Smooth muscle cell (in vitro differentiated cells): Measurements from ENCODE around the gene AFF2. TPM values are rescaled to one million over a fixed set of nuclear protein-coding genes. Genes with fewer than 3 reads are reported as not detected.

Source experiments
- DNase-seq: peaks from one replicate; lab custom pipeline; 2025; ENCODE audit not compliant: unreplicated experiment; lab: John Stamatoyannopoulos, UW
- H2AFZ ChIP-seq: fragments of 200-600 bp; sonication (generic); 2 replicates; pipeline ENCODE4 v1.6.0; 2016; ENCODE audit warnings: antibody characterized with exemption, low read depth, mild to moderate bottlenecking
- H3F3A ChIP-seq: fragments of 200-600 bp; sonication (generic); 2 replicates; pipeline ENCODE4 v1.6.0; 2017; ENCODE audit warnings: antibody characterized with exemption, low read depth
- H3K27ac ChIP-seq: fragments of 200-600 bp; sonication (generic); 2 replicates; pipeline ENCODE4 v1.5.1; 2016; ENCODE audit warnings: low read depth, mild to moderate bottlenecking
- H3K27me3 ChIP-seq: fragments of 200-600 bp; sonication (generic); 2 replicates; pipeline ENCODE4 v1.6.1; 2016; ENCODE audit warnings: low read depth, mild to moderate bottlenecking
- H3K36me3 ChIP-seq: fragments of 200-600 bp; sonication (generic); 2 replicates; pipeline ENCODE4 v1.5.1; 2016; ENCODE audit warnings: low read depth
- H3K4me1 ChIP-seq: fragments of 200-600 bp; sonication (generic); 2 replicates; pipeline ENCODE4 v1.5.1; 2016; ENCODE audit warnings: low read depth
- H3K4me2 ChIP-seq: fragments of 200-600 bp; sonication (generic); 2 replicates; pipeline ENCODE4 v1.6.0; 2016; ENCODE audit warnings: mild to moderate bottlenecking
- H3K4me3 ChIP-seq: fragments of 200-600 bp; sonication (generic); 2 replicates; pipeline ENCODE4 v1.5.1; 2016; ENCODE audit warnings: mild to moderate bottlenecking
- H3K79me2 ChIP-seq: fragments of 200-600 bp; sonication (generic); 2 replicates; pipeline ENCODE4 v1.6.0; 2016; ENCODE audit warnings: low read depth, mild to moderate bottlenecking
- H3K9ac ChIP-seq: fragments of 200-600 bp; sonication (generic); 2 replicates; pipeline ENCODE4 v1.6.0; 2016; ENCODE audit warnings: low read depth
- H3K9me3 ChIP-seq: fragments of 200-600 bp; sonication (generic); replicated peaks from 2 replicates; pipeline ENCODE4 v1.5.1; 2016; ENCODE audit warnings: low read depth
- H4K20me1 ChIP-seq: fragments of 200-600 bp; sonication (generic); 2 replicates; pipeline ENCODE4 v1.6.0; 2016; ENCODE audit warnings: low read depth
- WGBS: methylation state at CpG from one replicate; pipeline ENCODE4 v1.1.7; 2016; ENCODE audit warnings: low lambda C conversion rate; 5-methylcytosine and 5-hydroxymethylcytosine counted together
- polyA plus RNA-seq: library from polyadenylated mRNA; unstranded; fragments of >200 nt; fragmentation: Nextera tagmentation; extraction: Ambion mirVana; gene quantifications from 2 replicates; pipeline ENCODE4 v1.2.1, GENCODE V29; 2016
- total RNA-seq: library from RNA; depleted of rRNA; stranded (reverse); fragments of >200 nt; gene quantifications from 2 replicates; pipeline ENCODE4 v1.2.3, GENCODE V29; 2014
- TF ChIP-seq, protein P1 (sequence below): fragments of 200-600 bp; sonication (generic); IDR thresholded peaks from 2 replicates; pipeline ENCODE4 v1.5.1; 2017; ENCODE audit warnings: borderline replicate concordance, mild to moderate bottlenecking, antibody characterized with exemption; ENCODE audit not compliant: insufficient read depth, poor library complexity, severe bottlenecking

Gene AFF2
- total and polyA plus RNA-seq, 2 experiments from 2014 or later, result 0.57 to 3.6 TPM

DNA sequence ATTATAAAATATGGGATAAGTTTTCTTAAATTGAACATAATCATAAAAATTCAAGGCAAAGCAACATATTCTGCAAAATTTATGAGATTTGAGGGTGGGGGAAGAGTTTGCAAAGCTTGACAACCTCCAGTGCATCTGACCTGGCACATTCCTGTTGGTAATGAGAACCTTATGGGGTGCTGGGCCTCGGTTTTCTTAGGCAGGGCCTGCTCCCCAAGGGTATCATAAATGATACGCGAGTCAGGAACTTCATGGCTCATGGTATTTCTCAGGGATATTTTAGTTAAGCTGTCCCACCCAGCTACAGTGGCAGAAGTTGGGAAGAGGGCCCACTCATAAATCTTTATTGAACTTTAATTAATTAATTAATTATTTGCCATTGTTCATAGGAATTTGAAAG lies 13.2 kb downstream of the AFF2 start:
- no peaks in the 10 kb centered on the region for H4K20me1 ChIP-seq
- no peak overlapping the region for H3K4me2 ChIP-seq
- H3K27ac ChIP-seq, result no peak overlapping the region
- 69% methylated on average over 3 of the region's 3 CpGs for WGBS
- no peak for DNase-seq
- H3K27me3 ChIP-seq, result no peaks in the 10 kb centered on the region
- no peaks in the 10 kb centered on the region for H3K4me1 ChIP-seq
- no peaks in the 10 kb centered on the region for H3K79me2 ChIP-seq
- H3F3A ChIP-seq, result no peaks in the 10 kb centered on the region
- H2AFZ ChIP-seq, result no peak overlapping the region
- TF ChIP-seq, protein P1, sequence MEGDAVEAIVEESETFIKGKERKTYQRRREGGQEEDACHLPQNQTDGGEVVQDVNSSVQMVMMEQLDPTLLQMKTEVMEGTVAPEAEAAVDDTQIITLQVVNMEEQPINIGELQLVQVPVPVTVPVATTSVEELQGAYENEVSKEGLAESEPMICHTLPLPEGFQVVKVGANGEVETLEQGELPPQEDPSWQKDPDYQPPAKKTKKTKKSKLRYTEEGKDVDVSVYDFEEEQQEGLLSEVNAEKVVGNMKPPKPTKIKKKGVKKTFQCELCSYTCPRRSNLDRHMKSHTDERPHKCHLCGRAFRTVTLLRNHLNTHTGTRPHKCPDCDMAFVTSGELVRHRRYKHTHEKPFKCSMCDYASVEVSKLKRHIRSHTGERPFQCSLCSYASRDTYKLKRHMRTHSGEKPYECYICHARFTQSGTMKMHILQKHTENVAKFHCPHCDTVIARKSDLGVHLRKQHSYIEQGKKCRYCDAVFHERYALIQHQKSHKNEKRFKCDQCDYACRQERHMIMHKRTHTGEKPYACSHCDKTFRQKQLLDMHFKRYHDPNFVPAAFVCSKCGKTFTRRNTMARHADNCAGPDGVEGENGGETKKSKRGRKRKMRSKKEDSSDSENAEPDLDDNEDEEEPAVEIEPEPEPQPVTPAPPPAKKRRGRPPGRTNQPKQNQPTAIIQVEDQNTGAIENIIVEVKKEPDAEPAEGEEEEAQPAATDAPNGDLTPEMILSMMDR, result no peak
- no peaks in the 10 kb centered on the region for H3K9me3 ChIP-seq
- no peaks in the 10 kb centered on the region for H3K36me3 ChIP-seq
- H3K4me3 ChIP-seq, result no peak overlapping the region
- no peak overlapping the region for H3K9ac ChIP-seq

DNA sequence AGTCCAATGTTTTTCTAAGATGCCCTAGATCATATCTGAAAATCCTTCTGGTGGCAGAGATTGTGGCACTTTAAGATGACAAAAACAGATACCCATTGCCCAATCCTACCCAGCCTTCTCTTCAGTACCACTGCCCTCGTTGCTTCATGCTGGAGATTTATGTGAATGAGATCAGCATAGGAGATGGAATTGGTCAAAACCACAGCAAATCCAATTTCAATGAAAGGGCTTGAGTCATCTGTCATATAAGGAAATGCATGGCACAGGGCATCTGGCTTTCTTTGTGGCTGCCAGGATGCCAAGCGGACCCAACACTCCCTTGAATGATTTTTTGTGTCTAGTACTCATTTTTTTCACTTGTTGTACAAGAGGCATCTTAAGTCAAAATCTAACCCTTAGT lies 16.8 kb downstream of the AFF2 start:
- Histone ChIP-seq H3K36me3 (no peaks in the 10 kb centered on the region), H3K27ac (no peak overlapping the region), H3K4me2 (no peak overlapping the region), H3K4me3 (no peak overlapping the region), H4K20me1 (no peaks in the 10 kb centered on the region), H3K4me1 (no peaks in the 10 kb centered on the region), H3F3A (no peaks in the 10 kb centered on the region), H3K79me2 (no peaks in the 10 kb centered on the region), H3K27me3 (no peaks in the 10 kb centered on the region), H3K9ac (no peak overlapping the region), H2AFZ (no peak overlapping the region), H3K9me3 (no peaks in the 10 kb centered on the region)
- TF ChIP-seq, protein P1, result no peak
- DNase-seq, result no peak
- WGBS, result 32% methylated on average over 2 of the region's 2 CpGs

DNA sequence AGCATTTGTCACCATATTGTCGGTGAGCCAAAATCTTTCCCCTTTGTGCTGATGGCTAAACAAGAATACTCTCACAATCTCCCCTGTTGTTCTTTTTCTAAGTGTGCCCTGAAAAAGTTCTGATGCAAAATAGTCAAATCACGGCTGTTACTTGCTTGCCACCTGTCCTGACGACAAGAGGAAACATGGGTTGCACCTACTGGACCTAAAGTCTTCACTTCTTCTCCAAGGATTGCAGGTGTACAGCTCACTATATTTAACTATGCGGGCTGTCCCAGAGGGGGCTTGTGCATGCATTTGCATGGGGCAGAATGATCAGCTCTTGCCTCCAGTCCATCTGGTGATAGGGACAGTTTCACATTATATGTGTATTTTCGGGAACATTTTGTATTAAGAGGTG lies 21.6 kb downstream of the AFF2 start:
- Histone ChIP-seq H3F3A (no peaks in the 10 kb centered on the region), H3K27me3 (no peaks in the 10 kb centered on the region), H4K20me1 (no peaks in the 10 kb centered on the region), H3K4me2 (no peak overlapping the region), H2AFZ (no peak overlapping the region), H3K27ac (no peak overlapping the region), H3K9ac (no peak overlapping the region), H3K4me1 (no peaks in the 10 kb centered on the region), H3K9me3 (no peaks in the 10 kb centered on the region), H3K79me2 (no peaks in the 10 kb centered on the region), H3K36me3 (no peaks in the 10 kb centered on the region), H3K4me3 (no peak overlapping the region)
- 79% methylated on average over 5 of the region's 5 CpGs for WGBS
- DNase-seq, result no peak
- TF ChIP-seq, protein P1, result no peak

DNA sequence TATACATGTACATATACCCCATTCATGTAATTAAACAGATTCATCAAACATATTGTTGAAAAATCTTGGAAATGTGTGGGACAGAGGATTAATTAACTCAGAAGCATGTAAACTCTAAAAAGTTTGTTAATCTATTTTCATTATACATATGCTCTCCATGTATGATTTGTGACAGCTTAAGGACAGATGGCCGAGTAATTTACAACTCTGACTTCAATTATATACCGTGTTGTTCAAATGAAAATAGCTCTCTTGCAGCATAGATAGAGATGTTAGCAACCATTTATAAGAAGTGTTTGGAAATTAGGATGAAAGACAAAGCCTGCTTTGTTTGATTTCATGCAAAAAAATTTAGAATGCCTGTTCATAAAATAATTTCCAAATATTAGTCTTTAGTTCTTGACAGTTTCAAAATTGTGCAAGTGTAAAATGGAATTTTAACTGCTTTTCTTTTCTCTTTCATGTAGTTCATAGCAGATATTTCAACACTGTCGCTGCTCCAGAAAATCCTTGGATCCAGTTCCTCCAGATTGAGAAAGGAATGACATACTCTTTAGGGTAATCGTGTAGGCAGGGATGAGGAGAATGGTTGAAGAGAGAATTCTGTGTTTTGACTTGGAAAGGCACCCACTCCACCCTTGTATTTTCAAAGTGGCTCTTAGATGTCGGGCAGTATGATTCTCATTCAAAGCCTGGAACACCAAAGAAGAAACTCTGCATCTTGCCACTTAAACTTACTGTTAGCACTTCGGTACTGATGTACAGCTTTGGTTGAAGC lies 23.1 kb downstream of the AFF2 start:
- H4K20me1 ChIP-seq, result no peaks in the 10 kb centered on the region
- TF ChIP-seq, protein P1, result no peak

More for the DNA sequence above, 23.1 kb downstream of the AFF2 start:
- WGBS, result 71% methylated on average over 6 of the region's 6 CpGs
- H3K9me3 ChIP-seq, result no peaks in the 10 kb centered on the region
- H3F3A ChIP-seq, result no peaks in the 10 kb centered on the region
- no peak overlapping the region for H3K4me2 ChIP-seq
- no peaks in the 10 kb centered on the region for H3K4me1 ChIP-seq
- no peaks in the 10 kb centered on the region for H3K79me2 ChIP-seq
- H2AFZ ChIP-seq, result no peak overlapping the region
- no peak for DNase-seq
- H3K9ac ChIP-seq, result no peak overlapping the region
- H3K4me3 ChIP-seq, result no peak overlapping the region
- H3K27me3 ChIP-seq, result no peaks in the 10 kb centered on the region
- no peak overlapping the region for H3K27ac ChIP-seq
- H3K36me3 ChIP-seq, result no peaks in the 10 kb centered on the region
